Keratinocyte (primary cell): ENCODE results near the gene ST3GAL5. TPM values are rescaled to one million over a fixed set of nuclear protein-coding genes. Genes with fewer than 3 reads are reported as not detected.

Source experiments
- DNase-seq: peaks from one replicate; pipeline ENCODE4 v3.0.0-alpha.2; 2011; ENCODE audit warnings: low read depth, missing footprints, low spot score
- FAIRE-seq: peaks from 2 replicates; lab custom pipeline; 2011; peaks lifted over from hg19 to GRCh38; lab: Jason Lieb, UNC
- H2AFZ ChIP-seq: 2 replicates; pipeline ENCODE4 v1.6.0; 2012; ENCODE audit warnings: low read length, control low read depth, inconsistent platforms; ENCODE audit not compliant: control insufficient read depth
- H3K27ac ChIP-seq: 2 replicates; pipeline ENCODE4 v1.5.1; 2011; ENCODE audit warnings: low read length; ENCODE audit not compliant: control insufficient read depth, insufficient read depth
- H3K27me3 ChIP-seq: 3 replicates; pipeline ENCODE4 v1.6.0; 2011; ENCODE audit warnings: low read length; ENCODE audit not compliant: control insufficient read depth, insufficient read depth; ENCODE audit errors: extremely low read depth
- H3K36me3 ChIP-seq, 2 experiments: 2 replicates in 1 of 2; 3 replicates in 1 of 2; pipeline ENCODE4 v1.5.1; 2011; ENCODE audit warnings: low read length in 2 of 2, mild to moderate bottlenecking in 1 of 2; ENCODE audit not compliant: control insufficient read depth in 2 of 2, insufficient read depth in 2 of 2; ENCODE audit errors: extremely low read depth in 1 of 2
- H3K4me1 ChIP-seq: 3 replicates; pipeline ENCODE4 v1.5.1; 2011; ENCODE audit warnings: low read length; ENCODE audit not compliant: control insufficient read depth, insufficient read depth; ENCODE audit errors: extremely low read depth
- H3K4me2 ChIP-seq: 3 replicates; pipeline ENCODE4 v1.6.0; 2011; ENCODE audit warnings: low read depth, low read length; ENCODE audit not compliant: control insufficient read depth, insufficient read depth; ENCODE audit errors: extremely low read depth
- H3K4me3 ChIP-seq, 3 experiments: fragments of 200-600 bp in 1 of 3; sonication (generic) in 1 of 3; 2 replicates in 2 of 3; 3 replicates in 1 of 3; pipeline ENCODE4 v1.5.1; 2011 to 2016; ENCODE audit warnings: low read length in 3 of 3, mild to moderate bottlenecking in 3 of 3, control low read depth in 2 of 3, inconsistent platforms in 1 of 3, low read depth in 1 of 3, mixed read lengths in 1 of 3, mixed run types in 1 of 3, moderate library complexity in 1 of 3; ENCODE audit not compliant: control insufficient read depth in 2 of 3, insufficient read depth in 2 of 3; ENCODE audit errors: extremely low read depth in 1 of 3
- H3K79me2 ChIP-seq: 2 replicates; pipeline ENCODE4 v1.6.0; 2012; ENCODE audit warnings: low read length; ENCODE audit not compliant: control insufficient read depth, insufficient read depth
- H3K9ac ChIP-seq: 3 replicates; pipeline ENCODE4 v1.6.0; 2011; ENCODE audit warnings: low read length; ENCODE audit not compliant: control insufficient read depth, insufficient read depth; ENCODE audit errors: extremely low read depth
- H3K9me1 ChIP-seq: 3 replicates; pipeline ENCODE4 v1.6.0; 2011; ENCODE audit warnings: low read length; ENCODE audit not compliant: control insufficient read depth, insufficient read depth; ENCODE audit errors: extremely low read depth
- H3K9me3 ChIP-seq: 2 replicates; pipeline ENCODE4 v1.5.1; 2012; ENCODE audit warnings: low read depth, low read length; ENCODE audit not compliant: control insufficient read depth
- H4K20me1 ChIP-seq: 3 replicates; pipeline ENCODE4 v1.6.0; 2011; ENCODE audit warnings: low read length; ENCODE audit not compliant: control insufficient read depth, insufficient read depth; ENCODE audit errors: extremely low read depth
- CTCF ChIP-seq, 3 experiments: IDR thresholded peaks in 1 of 3; conservative IDR thresholded peaks in 1 of 3; optimal IDR thresholded peaks in 1 of 3; 2 replicates in 2 of 3; 3 replicates in 1 of 3; pipeline versions ENCODE3 to v1.5.1; 2011; ENCODE audit warnings: low read length in 3 of 3, mild to moderate bottlenecking in 3 of 3, moderate library complexity in 2 of 3, control low read depth in 1 of 3, inconsistent platforms in 1 of 3; ENCODE audit not compliant: insufficient read depth in 2 of 3; ENCODE audit errors: extremely low read depth in 1 of 3
- EZH2 ChIP-seq: IDR thresholded peaks from one replicate; pipeline ENCODE4 v1.6.1; 2012; ENCODE audit warnings: inconsistent platforms, mild to moderate bottlenecking, low read length, moderate library complexity
- dilution Hi-C: fragments of 300-500 bp; cut with MboI; formaldehyde crosslinking; loops from one replicate; pipeline ENCODE4 v1.7.0; 2020; ENCODE audit warnings: low sequenced_read_pairs; ENCODE audit not compliant: extremely low pct_ligation_motif_present
- polyA plus RNA-seq, 5 experiments: library from polyadenylated mRNA; depleted of rRNA in 3 of 5; stranded (reverse) in 3 of 5; stranded (forward) in 1 of 5; unstranded in 1 of 5; fragments of >200 nt; gene quantifications; 1 replicate in 1 of 5; 2 replicates in 3 of 5; 3 replicates in 1 of 5; pipeline versions ENCODE4 v1.2.1 to v1.2.3, GENCODE V29; 2011 to 2012; ENCODE audit warnings: missing spikeins in 2 of 5, low read depth in 1 of 5, low replicate concordance in 1 of 5

Gene ST3GAL5
- polyA plus RNA-seq, 1 donor (not counting 4 experiments of a cell fraction or from before 2014, with no cell fraction given) = 43.5 TPM

DNA sequence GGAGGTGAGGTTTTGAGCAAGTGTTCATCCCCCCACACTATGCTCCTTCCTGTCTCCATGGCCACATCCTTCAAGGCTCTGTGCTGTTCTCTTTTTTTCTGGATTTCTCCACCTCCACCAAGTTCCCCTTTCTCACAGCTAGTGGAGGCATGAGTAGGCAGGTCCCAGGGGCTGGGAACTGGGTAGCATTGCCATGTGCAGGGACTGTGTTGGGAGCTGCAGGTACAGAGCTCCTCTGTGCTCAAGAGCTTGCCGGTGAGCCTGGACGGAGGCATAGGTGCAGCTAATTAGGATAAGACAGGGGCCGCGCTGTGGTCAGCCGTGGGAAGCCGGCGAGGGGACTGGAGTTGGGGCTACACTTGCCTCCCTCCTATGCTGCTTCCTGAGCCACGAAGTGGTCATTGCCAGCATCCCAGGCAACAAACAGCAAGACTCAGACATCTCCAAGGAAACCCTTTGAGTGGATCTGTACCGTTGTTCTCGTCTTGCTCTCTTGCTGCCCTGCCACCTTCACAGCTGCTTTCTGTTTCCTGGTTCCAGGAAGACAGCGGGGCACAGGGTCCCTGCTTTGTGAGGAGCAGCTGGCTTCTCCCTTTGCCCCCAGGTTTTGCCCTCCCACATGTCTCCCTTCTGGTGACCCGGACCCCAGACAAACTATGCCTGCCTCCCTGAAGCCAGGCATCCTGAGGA is 98.1 kb downstream of the ST3GAL5 start:
- FAIRE-seq (no peak), DNase-seq (no peak)
- H3K27ac ChIP-seq = no peak overlapping the region
- H3K27me3 ChIP-seq = peaks cover 31% of the 10 kb centered on the region
- no peaks in the 10 kb centered on the region for H3K9me1 ChIP-seq
- H3K4me2 ChIP-seq = no peak overlapping the region
- H4K20me1 ChIP-seq = no peaks in the 10 kb centered on the region
- no peaks in the 10 kb centered on the region for H3K79me2 ChIP-seq
- H3K9me3 ChIP-seq = no peaks in the 10 kb centered on the region
- dilution Hi-C loops = no loop called here
- TF ChIP-seq EZH2 (no peak), CTCF (optimal IDR thresholded peaks at IDR 0.05 in 1 of 3, IDR thresholded peaks at IDR 0.05 in 1 of 3, conservative IDR thresholded peaks at IDR 0.05 in 1 of 3; ENCODE audit: extremely low read depth in 1 of 3, insufficient read depth in 2 of 3, low read length in 3 of 3) (no peak)
- no peak overlapping the region for H3K4me3 ChIP-seq
- H3K9ac ChIP-seq = no peak overlapping the region
- no peak overlapping the region for H2AFZ ChIP-seq
- peaks cover 9% of the 10 kb centered on the region for H3K4me1 ChIP-seq
- no peaks in the 10 kb centered on the region for H3K36me3 ChIP-seq

GRCh38 chr2:85790032-85790431 is 98.8 kb downstream of the ST3GAL5 start:
- no peaks in the 10 kb centered on the region for H3K36me3 ChIP-seq
- FAIRE-seq (no peak), DNase-seq (no peak)
- H3K4me2 ChIP-seq = no peak overlapping the region
- no peak overlapping the region for H3K27ac ChIP-seq
- peaks cover 34% of the 10 kb centered on the region for H3K27me3 ChIP-seq
- dilution Hi-C loops = no loop called here
- H2AFZ ChIP-seq = no peak overlapping the region
- H3K79me2 ChIP-seq = no peaks in the 10 kb centered on the region
- no peak overlapping the region for H3K9ac ChIP-seq
- H3K4me3 ChIP-seq = no peak overlapping the region
- peaks cover 9% of the 10 kb centered on the region for H3K4me1 ChIP-seq
- H4K20me1 ChIP-seq = no peaks in the 10 kb centered on the region
- H3K9me1 ChIP-seq = no peaks in the 10 kb centered on the region
- TF ChIP-seq CTCF (optimal IDR thresholded peaks at IDR 0.05 in 1 of 3, IDR thresholded peaks at IDR 0.05 in 1 of 3, conservative IDR thresholded peaks at IDR 0.05 in 1 of 3; ENCODE audit: extremely low read depth in 1 of 3, insufficient read depth in 2 of 3, low read length in 3 of 3) = no peak
- no peak for TF ChIP-seq EZH2
- H3K9me3 ChIP-seq = no peaks in the 10 kb centered on the region
